Fibroblast of lung (primary cell): ENCODE measurements around the gene GPR27. TPM values are rescaled to one million over a fixed set of nuclear protein-coding genes. Genes with fewer than 3 reads are reported as not detected.
A peak's percentile ranks its signal among the peaks of the same experiment; 100 is the strongest.

ENCODE experiments used
- DNase-seq, 2 donors: peaks; one replicate each; pipeline versions ENCODE4 v3.0.0 to v3.0.0-alpha.2; 2010; ENCODE audit warnings: low read depth in 2 of 2
- H2AFZ ChIP-seq: 2 replicates; pipeline ENCODE4 v1.5.1; 2012; ENCODE audit warnings: low read length, control low read depth, inconsistent platforms
- H3K27ac ChIP-seq: 2 replicates; pipeline ENCODE4 v1.5.1; 2011; ENCODE audit warnings: low read length, control low read depth; ENCODE audit not compliant: insufficient read depth
- H3K27me3 ChIP-seq: 2 replicates; pipeline ENCODE4 v1.5.1; 2011; ENCODE audit warnings: mild to moderate bottlenecking, low read length; ENCODE audit not compliant: control insufficient read depth, insufficient read depth
- H3K36me3 ChIP-seq: 2 replicates; pipeline ENCODE4 v1.5.1; 2011; ENCODE audit warnings: low read length; ENCODE audit not compliant: control insufficient read depth, insufficient read depth
- H3K4me1 ChIP-seq: 2 replicates; pipeline ENCODE4 v1.5.1; 2011; ENCODE audit warnings: low read length; ENCODE audit not compliant: control insufficient read depth, insufficient read depth; ENCODE audit errors: extremely low read depth
- H3K4me2 ChIP-seq: 2 replicates; pipeline ENCODE4 v1.5.1; 2011; ENCODE audit warnings: low read length, control low read depth; ENCODE audit not compliant: insufficient read depth; ENCODE audit errors: extremely low read depth
- H3K4me3 ChIP-seq, 4 experiments: fragments of 200-600 bp in 1 of 4; sonication (generic) in 1 of 4; replicated peaks in 1 of 4; 2 replicates each; pipeline ENCODE4 v1.5.1; 2011 to 2016; ENCODE audit warnings: low read length in 4 of 4, low read depth in 3 of 4, mild to moderate bottlenecking in 3 of 4, control low read depth in 2 of 4, inconsistent platforms in 1 of 4, mixed read lengths in 1 of 4; ENCODE audit not compliant: insufficient read depth in 1 of 4; ENCODE audit errors: control extremely low read depth in 1 of 4
- H3K79me2 ChIP-seq: 2 replicates; pipeline ENCODE4 v1.5.1; 2012; ENCODE audit warnings: mild to moderate bottlenecking, low read length, inconsistent platforms; ENCODE audit not compliant: control insufficient read depth, insufficient read depth
- H3K9ac ChIP-seq: 2 replicates; pipeline ENCODE4 v1.5.1; 2011; ENCODE audit warnings: mild to moderate bottlenecking, low read length, control low read depth; ENCODE audit not compliant: insufficient read depth
- H3K9me3 ChIP-seq: 2 replicates; pipeline ENCODE4 v1.5.1; 2012; ENCODE audit warnings: low read depth, low read length; ENCODE audit not compliant: control insufficient read depth, insufficient read depth
- H4K20me1 ChIP-seq: 2 replicates; pipeline ENCODE4 v1.5.1; 2011; ENCODE audit warnings: low read length; ENCODE audit not compliant: control insufficient read depth, insufficient read depth; ENCODE audit errors: extremely low read depth
- EZH2 ChIP-seq: IDR thresholded peaks from 2 replicates; pipeline ENCODE4 v1.5.1; 2012; ENCODE audit warnings: low read length, control low read depth, mild to moderate bottlenecking; ENCODE audit errors: missing control alignments
- polyA plus RNA-seq, 2 donors: library from polyadenylated mRNA; depleted of rRNA in 1 of 2; stranded (reverse) in 1 of 2; unstranded in 1 of 2; fragments of >200 nt; gene quantifications; 2 replicates each; pipeline ENCODE4 v1.2.1, GENCODE V29; 2011 to 2012; ENCODE audit warnings: missing spikeins in 1 of 2
- total RNA-seq: library from RNA; depleted of rRNA; stranded (reverse); fragments of >200 nt; gene quantifications from 2 replicates; pipeline ENCODE4 v1.2.1, GENCODE V29; 2014
- TF ChIP-seq, protein P1 (sequence below), 2 donors: IDR thresholded peaks in 1 of 2; conservative IDR thresholded peaks in 1 of 2; 1 replicate in 1 of 2; 2 replicates in 1 of 2; pipeline ENCODE4 v1.5.1; 2011 to 2012; ENCODE audit warnings: low read length in 2 of 2, control low read depth in 1 of 2, inconsistent platforms in 1 of 2, low read depth in 1 of 2, mild to moderate bottlenecking in 1 of 2

Gene GPR27
- total and polyA plus RNA-seq, 2 donors (not counting 1 experiment from before 2014, with no cell fraction given) = not detected

DNA sequence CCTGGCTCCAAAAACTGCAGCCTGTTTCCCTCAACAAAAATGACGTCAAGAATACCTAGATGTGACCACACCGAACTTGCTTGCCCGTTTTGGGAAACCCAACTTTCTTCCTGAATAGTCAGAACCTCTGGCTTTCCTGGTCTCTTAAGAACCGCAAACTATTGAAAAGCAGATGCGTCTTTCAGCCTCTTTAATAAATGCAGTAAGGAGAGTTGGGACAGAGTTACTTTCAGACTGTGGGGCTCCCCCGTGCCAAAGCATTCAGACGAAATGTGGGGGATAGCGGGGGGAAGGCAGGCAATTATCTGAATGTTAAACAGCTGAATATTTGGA, 32.5 kb downstream of the GPR27 start:
- TF ChIP-seq EZH2 = peak; percentile 69
- TF ChIP-seq, protein P1, sequence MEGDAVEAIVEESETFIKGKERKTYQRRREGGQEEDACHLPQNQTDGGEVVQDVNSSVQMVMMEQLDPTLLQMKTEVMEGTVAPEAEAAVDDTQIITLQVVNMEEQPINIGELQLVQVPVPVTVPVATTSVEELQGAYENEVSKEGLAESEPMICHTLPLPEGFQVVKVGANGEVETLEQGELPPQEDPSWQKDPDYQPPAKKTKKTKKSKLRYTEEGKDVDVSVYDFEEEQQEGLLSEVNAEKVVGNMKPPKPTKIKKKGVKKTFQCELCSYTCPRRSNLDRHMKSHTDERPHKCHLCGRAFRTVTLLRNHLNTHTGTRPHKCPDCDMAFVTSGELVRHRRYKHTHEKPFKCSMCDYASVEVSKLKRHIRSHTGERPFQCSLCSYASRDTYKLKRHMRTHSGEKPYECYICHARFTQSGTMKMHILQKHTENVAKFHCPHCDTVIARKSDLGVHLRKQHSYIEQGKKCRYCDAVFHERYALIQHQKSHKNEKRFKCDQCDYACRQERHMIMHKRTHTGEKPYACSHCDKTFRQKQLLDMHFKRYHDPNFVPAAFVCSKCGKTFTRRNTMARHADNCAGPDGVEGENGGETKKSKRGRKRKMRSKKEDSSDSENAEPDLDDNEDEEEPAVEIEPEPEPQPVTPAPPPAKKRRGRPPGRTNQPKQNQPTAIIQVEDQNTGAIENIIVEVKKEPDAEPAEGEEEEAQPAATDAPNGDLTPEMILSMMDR (conservative IDR thresholded peaks at IDR 0.05 in 1 of 2, IDR thresholded peaks at IDR 0.05 in 1 of 2; ENCODE audit: low read depth in 1 of 2, low read length in 2 of 2) = no peak
- Histone ChIP-seq H2AFZ (no peak overlapping the region), H3K4me1 (no peaks in the 10 kb centered on the region), H4K20me1 (no peaks in the 10 kb centered on the region), H3K4me2 (no peak overlapping the region), H3K4me3 (no peak overlapping the region), H3K27ac (no peak overlapping the region), H3K9ac (no peak overlapping the region), H3K27me3 (peaks cover 31% of the 10 kb centered on the region), H3K36me3 (no peaks in the 10 kb centered on the region), H3K9me3 (no peaks in the 10 kb centered on the region), H3K79me2 (no peaks in the 10 kb centered on the region)
- no peak for DNase-seq

- no peaks in the 10 kb centered on the region for H3K9me3 ChIP-seq
- TF ChIP-seq, protein P1 (conservative IDR thresholded peaks at IDR 0.05 in 1 of 2, IDR thresholded peaks at IDR 0.05 in 1 of 2; ENCODE audit: low read depth in 1 of 2, low read length in 2 of 2) = no peak
- no peak for TF ChIP-seq EZH2
- H2AFZ ChIP-seq = no peak overlapping the region
- peaks cover 31% of the 10 kb centered on the region for H3K27me3 ChIP-seq
- no peaks in the 10 kb centered on the region for H3K36me3 ChIP-seq
- no peak overlapping the region for H3K4me2 ChIP-seq
- H3K9ac ChIP-seq = no peak overlapping the region
- no peak for DNase-seq
- no peaks in the 10 kb centered on the region for H3K79me2 ChIP-seq
- no peaks in the 10 kb centered on the region for H4K20me1 ChIP-seq
- no peaks in the 10 kb centered on the region for H3K4me1 ChIP-seq
- H3K4me3 ChIP-seq = no peak overlapping the region
- H3K27ac ChIP-seq = no peak overlapping the region
Observed at GRCh38 chr3:71786551-71786950, 32.9 kb downstream of the GPR27 start.

GRCh38 chr3:71787851-71788405, 34.3 kb downstream of the GPR27 start:
- Histone ChIP-seq H3K9ac (no peak overlapping the region), H4K20me1 (no peaks in the 10 kb centered on the region), H3K79me2 (no peaks in the 10 kb centered on the region), H3K4me2 (no peak overlapping the region), H3K27me3 (peaks cover 31% of the 10 kb centered on the region), H3K9me3 (no peaks in the 10 kb centered on the region), H3K27ac (no peak overlapping the region), H2AFZ (no peak overlapping the region), H3K4me1 (no peaks in the 10 kb centered on the region), H3K4me3 (no peak overlapping the region), H3K36me3 (no peaks in the 10 kb centered on the region)
- DNase-seq = no peak
- TF ChIP-seq, protein P1 (conservative IDR thresholded peaks at IDR 0.05 in 1 of 2, IDR thresholded peaks at IDR 0.05 in 1 of 2; ENCODE audit: low read depth in 1 of 2, low read length in 2 of 2) = no peak
- TF ChIP-seq EZH2 = no peak
